K562 (cell line): ENCODE measurements around the gene AQP6. TPM values are rescaled to one million over a fixed set of nuclear protein-coding genes. Genes with fewer than 3 reads are reported as not detected.

ENCODE experiments used
- ATAC-seq: fragments of 200-7000 bp; cut with Tn5 transposase; 3 replicates; pipeline ENCODE4 v1.9.1; 2020; ENCODE audit warnings: moderate library complexity
- BruUV-seq: library from RNA; stranded (reverse); fragments of 400-500 nt; replicated peaks from 2 replicates; lab custom pipeline; 2021; lab: Mats Ljungman, UMichigan
- CTCF ChIA-PET: fragments of 300-600 bp; formaldehyde crosslinking; extraction: SDS; loops from one replicate; lab custom pipeline; 2021; ENCODE audit warnings: low intra/inter-chr PET ratio; lab: Yijun Ruan, JAX
- POLR2A ChIA-PET: fragments of 300-600, 350-650 bp; sonication (Branson Sonifier 250); formaldehyde crosslinking; extraction: SDS; loops from one replicate; lab custom pipeline; 2021; ENCODE audit warnings: antibody characterized with exemption, inconsistent platforms; lab: Yijun Ruan, JAX
- DNase-seq, 4 experiments: peaks; one replicate each; pipeline versions ENCODE4 v3.0.0 to v3.0.0-alpha.2; 2011 to 2018; ENCODE audit warnings: low spot score in 3 of 4, mixed read lengths in 3 of 4; ENCODE audit errors: extremely low read depth in 1 of 4
- FAIRE-seq: peaks from 2 replicates; lab custom pipeline; 2011; peaks lifted over from hg19 to GRCh38; lab: Jason Lieb, UNC
- H2AFZ ChIP-seq: 2 replicates; pipeline ENCODE4 v1.6.0; 2011; ENCODE audit warnings: low read depth, low read length, control low read depth, inconsistent platforms
- H3K27ac ChIP-seq: fragments of 200-600 bp; 3 replicates; pipeline ENCODE4 v1.8.0; 2011; ENCODE audit warnings: low read depth, mild to moderate bottlenecking, control low read depth, inconsistent platforms, low read length, moderate library complexity, mixed read lengths; ENCODE audit errors: extremely low read depth
- H3K27me3 ChIP-seq, 2 experiments: fragments of 300-600 bp in 1 of 2; 2 replicates in 1 of 2; 3 replicates in 1 of 2; pipeline versions ENCODE4 v1.6.0 to v1.8.0; 2011; ENCODE audit warnings: inconsistent platforms in 2 of 2, low read length in 2 of 2, mild to moderate bottlenecking in 1 of 2, mixed read lengths in 1 of 2, moderate library complexity in 1 of 2; ENCODE audit not compliant: control insufficient read depth in 2 of 2, insufficient read depth in 2 of 2
- H3K36me3 ChIP-seq: fragments of 300-600 bp; 3 replicates; pipeline ENCODE4 v1.8.0; 2011; ENCODE audit warnings: mild to moderate bottlenecking, low read length, inconsistent platforms; ENCODE audit not compliant: control insufficient read depth, insufficient read depth
- H3K4me1 ChIP-seq, 2 experiments: fragments of 200-600 bp in 1 of 2; replicated peaks in 1 of 2; 2 replicates in 1 of 2; 3 replicates in 1 of 2; pipeline versions ENCODE4 v1.5.1 to v1.8.0; 2011; ENCODE audit warnings: inconsistent platforms in 2 of 2, low read length in 2 of 2, mild to moderate bottlenecking in 1 of 2, mixed read lengths in 1 of 2, moderate library complexity in 1 of 2; ENCODE audit not compliant: control insufficient read depth in 2 of 2, insufficient read depth in 2 of 2
- H3K4me2 ChIP-seq: 2 replicates; pipeline ENCODE4 v1.6.1; 2011; ENCODE audit warnings: low read length, control low read depth, inconsistent platforms, mixed read lengths; ENCODE audit not compliant: insufficient read depth
- H3K4me3 ChIP-seq: fragments of 200-600 bp; sonication (generic), shearing (Covaris generic); 2 replicates; pipeline ENCODE4 v1.5.1; 2016; ENCODE audit warnings: control low read depth, inconsistent platforms
- H3K79me2 ChIP-seq: fragments of 200-600 bp; 3 replicates; pipeline ENCODE4 v1.8.0; 2011; ENCODE audit warnings: low read length, inconsistent platforms; ENCODE audit not compliant: control insufficient read depth, insufficient read depth
- H3K9ac ChIP-seq, 2 experiments: 2 replicates each; pipeline versions ENCODE4 v1.6.0 to v1.6.1; 2011; ENCODE audit warnings: low read depth in 2 of 2, low read length in 2 of 2, control low read depth in 1 of 2, inconsistent platforms in 1 of 2, mild to moderate bottlenecking in 1 of 2, mixed read lengths in 1 of 2; ENCODE audit not compliant: insufficient read depth in 1 of 2
- H3K9me1 ChIP-seq: one replicate; pipeline ENCODE4 v1.6.0; 2011; ENCODE audit warnings: inconsistent platforms, mild to moderate bottlenecking, low read length, moderate library complexity; ENCODE audit not compliant: control insufficient read depth, insufficient read depth
- H3K9me3 ChIP-seq: replicated peaks from 2 replicates; pipeline ENCODE4 v1.5.1; 2011; ENCODE audit warnings: low read depth, low read length, inconsistent platforms; ENCODE audit not compliant: control insufficient read depth, insufficient read depth
- H4K20me1 ChIP-seq: replicated peaks from 2 replicates; pipeline ENCODE4 v1.6.1; 2011; ENCODE audit warnings: low read length, inconsistent platforms, mixed read lengths; ENCODE audit not compliant: control insufficient read depth, insufficient read depth
- BCOR ChIP-seq: fragments of 450-650 bp; IDR thresholded peaks from 2 replicates; pipeline ENCODE4 v1.6.1; 2016
- CHD1 ChIP-seq: fragments of 200-600 bp; sonication (generic); IDR thresholded peaks from one replicate; pipeline ENCODE4 v1.6.1; 2012; ENCODE audit warnings: mild to moderate bottlenecking, moderate library complexity, low read length, inconsistent platforms
- ETV6 ChIP-seq, 3 experiments: fragments of 150-350 bp in 1 of 3; sonication (generic) in 1 of 3; formaldehyde crosslinking in 1 of 3; IDR thresholded peaks; 2 replicates each; pipeline versions ENCODE4 v1.6.1 to v1.8.0; 2014 to 2022; ENCODE audit warnings: borderline replicate concordance in 2 of 3, low read depth in 2 of 3, antibody characterized with exemption in 1 of 3, low read length in 1 of 3, mild to moderate bottlenecking in 1 of 3, missing genetic modification reagents in 1 of 3
- GMEB1 ChIP-seq: fragments of 250-450 bp; sonication (Bioruptor Pico); IDR thresholded peaks from 2 replicates; pipeline ENCODE4 v1.4.0; 2020; ENCODE audit warnings: mild to moderate bottlenecking
- HLTF ChIP-seq: fragments of 450-650 bp; IDR thresholded peaks from 2 replicates; pipeline ENCODE4 v1.6.1; 2016
- HNRNPK ChIP-seq: fragments of 200-400 bp; formaldehyde crosslinking; IDR thresholded peaks from one replicate; pipeline ENCODE4 v1.6.1; 2018; ENCODE audit warnings: mild to moderate bottlenecking, low read depth, low read length; ENCODE audit not compliant: poor library complexity, severe bottlenecking
- KDM1A ChIP-seq, 2 experiments: fragments of 450-650 bp; IDR thresholded peaks; 2 replicates each; pipeline ENCODE4 v1.6.1; 2016; ENCODE audit warnings: mild to moderate bottlenecking in 2 of 2
- KLF10 ChIP-seq: fragments of 250-450 bp; sonication (Bioruptor Pico); IDR thresholded peaks from 2 replicates; pipeline ENCODE4 v1.6.1; 2021; ENCODE audit warnings: matching md5 sums
- NBN ChIP-seq: fragments of 450-650 bp; IDR thresholded peaks from 2 replicates; pipeline ENCODE4 v1.6.1; 2016; ENCODE audit warnings: low read depth, mild to moderate bottlenecking
- POLR3G ChIP-seq: IDR thresholded peaks from 2 replicates; pipeline ENCODE4 v1.6.1; 2011; ENCODE audit not compliant: insufficient read length, insufficient replicate concordance; ENCODE audit errors: extremely low read depth
- PTRF ChIP-seq: fragments of 450-650 bp; IDR thresholded peaks from 2 replicates; pipeline ENCODE4 v1.6.1; 2016; ENCODE audit warnings: mild to moderate bottlenecking, missing genetic modification characterization, missing compliant biosample characterization
- RBM25 ChIP-seq: fragments of 200-400 bp; formaldehyde crosslinking; IDR thresholded peaks from 2 replicates; pipeline ENCODE4 v1.6.1; 2018; ENCODE audit warnings: low read length, low read depth, moderate library complexity; ENCODE audit not compliant: severe bottlenecking
- SMARCA5 ChIP-seq: fragments of 450-650 bp; IDR thresholded peaks from 2 replicates; pipeline ENCODE4 v1.6.1; 2016
- SNRNP70 ChIP-seq: fragments of 200-400 bp; formaldehyde crosslinking; optimal IDR thresholded peaks from 2 replicates; pipeline ENCODE3; 2017; ENCODE audit warnings: low read depth, low read length
- STAT5A ChIP-seq: IDR thresholded peaks from 2 replicates; pipeline ENCODE4 v1.6.1; 2012; ENCODE audit warnings: low read length, inconsistent platforms, borderline replicate concordance
- XRCC5 ChIP-seq: fragments of 200-400 bp; formaldehyde crosslinking; IDR thresholded peaks from 2 replicates; pipeline ENCODE4 v1.6.1; 2017; ENCODE audit warnings: low read depth, mild to moderate bottlenecking, low read length
- ZFPM2 ChIP-seq: fragments of 250-450 bp; sonication (Bioruptor Pico); IDR thresholded peaks from 2 replicates; pipeline ENCODE4 v1.5.1; 2022; ENCODE audit warnings: mild to moderate bottlenecking
- ZNF143 ChIP-seq: sonication (generic); formaldehyde crosslinking; IDR thresholded peaks from 2 replicates; pipeline ENCODE4 v1.9.0; 2022; ENCODE audit warnings: mild to moderate bottlenecking, missing genetic modification reagents
- ZNF431 ChIP-seq: sonication (generic); formaldehyde crosslinking; IDR thresholded peaks from 2 replicates; pipeline ENCODE4 v1.8.0; 2022; ENCODE audit warnings: mild to moderate bottlenecking, missing genetic modification reagents
- WGBS: fragments of 100-300 bp; shearing (Covaris generic); methylation state at CpG from one replicate; pipeline ENCODE4 v1.1.6; 2016; ENCODE audit warnings: low coverage, mixed read lengths; ENCODE audit not compliant: insufficient coverage; ENCODE audit errors: missing lambda C conversion rate; 5-methylcytosine and 5-hydroxymethylcytosine counted together
- in situ Hi-C: fragments of 300-500 bp; cut with MboI; formaldehyde crosslinking; loops from 4 replicates; pipeline ENCODE4 v1.15.0; 2018; ENCODE audit warnings: inconsistent platforms, mixed read lengths
- intact Hi-C: fragments of 100-400 bp; cut with micrococcal nuclease; formaldehyde crosslinking; loops from 2 replicates; pipeline ENCODE4 v1.14.2; 2022
- polyA plus RNA-seq, 8 experiments: library from polyadenylated mRNA; depleted of rRNA in 4 of 8; stranded (reverse) in 5 of 8; unstranded in 3 of 8; fragments of >200 nt; fragmentation: Nextera tagmentation in 2 of 8; fragmentation: Illumina TruSeq in 1 of 8; extraction: Ambion mirVana in 2 of 8; extraction: Trizol in 1 of 8; gene quantifications; 2 replicates each; pipeline versions ENCODE4 v1.2.1 to v1.2.3, GENCODE V29; 2011 to 2014; ENCODE audit warnings: inconsistent platforms in 1 of 8, missing spikeins in 1 of 8
- total RNA-seq, 7 experiments: library from RNA; depleted of rRNA in 6 of 7; stranded (reverse); fragments of >200 nt in 6 of 7; fragmentation: Illumina TruSeq in 2 of 7; extraction: Trizol in 2 of 7; gene quantifications; 2 replicates each; pipeline versions ENCODE4 v1.2.1 to v1.2.3, GENCODE V29; 2011 to 2021; ENCODE audit warnings: low replicate concordance in 1 of 7
- TF ChIP-seq, protein P1 (sequence below): conservative IDR thresholded peaks from 2 replicates; pipeline ENCODE4 v1.6.1; 2011; ENCODE audit warnings: low read depth, mild to moderate bottlenecking, low read length; ENCODE audit not compliant: control insufficient read depth

Gene AQP6
- total and polyA plus RNA-seq, 9 of the 15 experiments (the other 6 are each of a cell fraction or from before 2014, with no cell fraction given) = 0.05 to 0.12 TPM; not detected in 7

- FAIRE-seq (no peak), ATAC-seq (no peak; the same call in 1 of the 3 replicates), DNase-seq (no peak)
- peaks cover 0 to 20% of the 10 kb centered on the region in 2 experiments; a peak in 1 of 5 replicates for H3K4me1 ChIP-seq
- BruUV-seq = no TSS peak
- in situ Hi-C loops = no loop called here
- H3K79me2 ChIP-seq = no peaks in the 10 kb centered on the region
- intact Hi-C loops = no loop called here
- H3K27me3 ChIP-seq = peaks cover 11 to 50% of the 10 kb centered on the region in 2 experiments; a peak in 4 of 5 replicates
- H3K4me3 ChIP-seq = no peak overlapping the region
- H4K20me1 ChIP-seq = no peaks in the 10 kb centered on the region
- CTCF ChIA-PET = no interaction called here
- no peak overlapping the region for H3K4me2 ChIP-seq
- H3K27ac ChIP-seq = no peak overlapping the region
- H3K9me1 ChIP-seq = no peaks in the 10 kb centered on the region
- H3K9me3 ChIP-seq = no peaks in the 10 kb centered on the region
- 54% methylated on average over 28 of the region's 53 CpGs for WGBS
- H3K9ac ChIP-seq = no peak overlapping the region
- no peak overlapping the region for H2AFZ ChIP-seq
- POLR2A ChIA-PET = interaction anchor here (0.6 to 0.8 kb wide), 2 partner anchors 143 to 528 kb away, joined by 3 read pairs; no protein-coding TSS in a partner anchor
- no peaks in the 10 kb centered on the region for H3K36me3 ChIP-seq
- peak; percentile 74 for TF ChIP-seq RBM25
- no peak for TF ChIP-seq ETV6 (IDR thresholded peaks at IDR 0.05; ENCODE audit: borderline replicate concordance in 1 of 2, low read depth in 2 of 2, low read length in 1 of 2)
- TF ChIP-seq ETV6 (CRISPR knock-in tag; IDR thresholded peaks at IDR 0.05; ENCODE audit: borderline replicate concordance) = no peak
- no peak for TF ChIP-seq ZFPM2 (CRISPR knock-in tag)
- TF ChIP-seq, protein P1, sequence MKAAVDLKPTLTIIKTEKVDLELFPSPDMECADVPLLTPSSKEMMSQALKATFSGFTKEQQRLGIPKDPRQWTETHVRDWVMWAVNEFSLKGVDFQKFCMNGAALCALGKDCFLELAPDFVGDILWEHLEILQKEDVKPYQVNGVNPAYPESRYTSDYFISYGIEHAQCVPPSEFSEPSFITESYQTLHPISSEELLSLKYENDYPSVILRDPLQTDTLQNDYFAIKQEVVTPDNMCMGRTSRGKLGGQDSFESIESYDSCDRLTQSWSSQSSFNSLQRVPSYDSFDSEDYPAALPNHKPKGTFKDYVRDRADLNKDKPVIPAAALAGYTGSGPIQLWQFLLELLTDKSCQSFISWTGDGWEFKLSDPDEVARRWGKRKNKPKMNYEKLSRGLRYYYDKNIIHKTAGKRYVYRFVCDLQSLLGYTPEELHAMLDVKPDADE = no peak
- no peak for TF ChIP-seq STAT5A
- TF ChIP-seq PTRF = no peak
- TF ChIP-seq BCOR = peak; percentile 63; the same call in 1 of the 2 replicates
- no peak for TF ChIP-seq HLTF
- TF ChIP-seq POLR3G = no peak
- no peak for TF ChIP-seq ZNF143 (CRISPR knock-in tag)
- TF ChIP-seq NBN = no peak
- no peak for TF ChIP-seq ZNF431 (CRISPR knock-in tag)
- no peak for TF ChIP-seq HNRNPK
- no peak for TF ChIP-seq CHD1
- TF ChIP-seq GMEB1 (CRISPR knock-in tag) = no peak
- 0 out of 2 replicates have a peak, but pooled peaks have one; percentile 29 for TF ChIP-seq SMARCA5
- no peak for TF ChIP-seq SNRNP70
- TF ChIP-seq KLF10 (CRISPR knock-in tag) = no peak
- no peak for TF ChIP-seq XRCC5
- peak in 1 of 2 experiments; percentile 34; a peak in 1 of 4 replicates for TF ChIP-seq KDM1A (IDR thresholded peaks at IDR 0.05)
These were observed 17.6 kb upstream of the AQP6 start for GRCh38 chr12:49954863-49955830.
